Measurements from ENCODE around the gene RTP4.

- TF ChIP-seq CTCF (IDR thresholded peaks at IDR 0.05) (no peak), TCF7 (CRISPR knock-in tag; IDR thresholded peaks at IDR 0.05; ENCODE audit: low read depth) (no peak), MYBL2 (CRISPR knock-in tag; IDR thresholded peaks at IDR 0.05) (no peak), GABPB1 (CRISPR knock-in tag; IDR thresholded peaks at IDR 0.05) (no peak), NR1H2 (CRISPR knock-in tag; IDR thresholded peaks at IDR 0.05) (no peak), NR2C2 (CRISPR knock-in tag; IDR thresholded peaks at IDR 0.05) (no peak), IRF2 (CRISPR knock-in tag; IDR thresholded peaks at IDR 0.05; ENCODE audit: borderline replicate concordance, low read depth) (no peak), ZNF317 (CRISPR knock-in tag; IDR thresholded peaks at IDR 0.05; ENCODE audit: borderline replicate concordance, low read depth) (no peak), ATF1 (CRISPR knock-in tag; IDR thresholded peaks at IDR 0.05) (no peak), ZNF263 (CRISPR knock-in tag; IDR thresholded peaks at IDR 0.05; ENCODE audit: low read depth) (no peak), SMAD4 (CRISPR knock-in tag; IDR thresholded peaks at IDR 0.05) (no peak), ATF2 (CRISPR knock-in tag; IDR thresholded peaks at IDR 0.05; ENCODE audit: borderline replicate concordance, low read depth) (no peak)
Observed at GRCh38 chr3:187328691-187329090, 39.5 kb upstream of the RTP4 start.

All from WTC11 (cell line).